ENCODE measurements around the gene AP4B1.

GRCh38 chr1:113949007-113949406 is 44.4 kb upstream of the AP4B1 start:
- no peak for TF ChIP-seq GATA3 (IDR thresholded peaks at IDR 0.05; ENCODE audit: low read depth, low read length)
- no peak for TF ChIP-seq GATA2 (IDR thresholded peaks at IDR 0.05; ENCODE audit: low read depth, low read length)

All from SH-SY5Y (cell line).